HG03103 (cell line): ENCODE data around the gene NRP2.

ENCODE experiments used
- ATAC-seq: cut with Tn5 transposase; IDR thresholded peaks from one replicate; pipeline ENCODE4 v1.9.1; 2021; ENCODE audit warnings: low read depth; ENCODE audit not compliant: unreplicated experiment

NRP2 gene

GRCh38 chr2:205800224-205800623, 117.9 kb downstream of the NRP2 start:
- no peak for ATAC-seq

- ATAC-seq: no peak
Observed at GRCh38 chr2:205800773-205801172, 118.5 kb downstream of the NRP2 start.

GRCh38 chr2:205802065-205802464, 119.8 kb downstream of the NRP2 start:
- no peak for ATAC-seq

- ATAC-seq: no peak
Observed at GRCh38 chr2:205802941-205803340, 120.6 kb downstream of the NRP2 start.

- no peak for ATAC-seq
Observed at GRCh38 chr2:205803500-205803899, 121.2 kb downstream of the NRP2 start.

GRCh38 chr2:205805136-205805535, 122.8 kb downstream of the NRP2 start:
- ATAC-seq: no peak

- no peak for ATAC-seq
Observed at GRCh38 chr2:205806143-205806905, 124.0 kb downstream of the NRP2 start.

GRCh38 chr2:205807229-205807628, 124.9 kb downstream of the NRP2 start:
- no peak for ATAC-seq

GRCh38 chr2:205807758-205808157, 125.5 kb downstream of the NRP2 start:
- ATAC-seq: no peak

GRCh38 chr2:205808486-205809121, 126.3 kb downstream of the NRP2 start:
- ATAC-seq: no peak

- ATAC-seq: no peak
Observed at GRCh38 chr2:205811387-205811786, 129.1 kb downstream of the NRP2 start.

- no peak for ATAC-seq
Observed at GRCh38 chr2:205814039-205814364, 131.7 kb downstream of the NRP2 start.

- no peak for ATAC-seq
Observed at GRCh38 chr2:205815673-205816072, 133.4 kb downstream of the NRP2 start.

- no peak for ATAC-seq
Observed at GRCh38 chr2:205816268-205816667, 134.0 kb downstream of the NRP2 start.

GRCh38 chr2:205822579-205822978, 140.3 kb downstream of the NRP2 start:
- ATAC-seq: no peak

GRCh38 chr2:205827809-205828365, 145.6 kb downstream of the NRP2 start:
- ATAC-seq: no peak

GRCh38 chr2:205833864-205834263, 151.6 kb downstream of the NRP2 start:
- no peak for ATAC-seq

GRCh38 chr2:205834796-205835195, 152.5 kb downstream of the NRP2 start:
- no peak for ATAC-seq

GRCh38 chr2:205835251-205835791, 153.0 kb downstream of the NRP2 start:
- ATAC-seq: no peak

GRCh38 chr2:205835923-205836322, 153.6 kb downstream of the NRP2 start:
- no peak for ATAC-seq

- ATAC-seq: no peak
Observed at GRCh38 chr2:205836477-205837221, 154.3 kb downstream of the NRP2 start.
